Progenitor cell of endocrine pancreas (in vitro differentiated cells): ENCODE data around the gene EPHB4. TPM values are rescaled to one million over a fixed set of nuclear protein-coding genes. Genes with fewer than 3 reads are reported as not detected.

Experiments used
- DNase-seq: peaks from one replicate; pipeline ENCODE4 v3.0.0; 2021; ENCODE audit warnings: low spot score; ENCODE audit not compliant: unreplicated experiment
- H3K27ac Mint-ChIP-seq: 2 replicates; pipeline ENCODE4 v1.8.0; 2021; ENCODE audit warnings: mild to moderate bottlenecking, moderate library complexity, mixed read lengths
- H3K27me3 Mint-ChIP-seq: 2 replicates; pipeline ENCODE4 v1.8.0; 2021; ENCODE audit warnings: mixed read lengths
- H3K36me3 Mint-ChIP-seq: 2 replicates; pipeline ENCODE4 v1.8.0; 2022; ENCODE audit warnings: mixed read lengths; ENCODE audit not compliant: insufficient read depth
- H3K4me1 Mint-ChIP-seq: 2 replicates; pipeline ENCODE4 v1.8.0; 2021; ENCODE audit warnings: low read depth, mixed read lengths
- H3K4me3 Mint-ChIP-seq: 2 replicates; pipeline ENCODE4 v1.8.0; 2021; ENCODE audit warnings: low read depth, mild to moderate bottlenecking, moderate library complexity, mixed read lengths
- H3K9me3 Mint-ChIP-seq: 2 replicates; pipeline ENCODE4 v1.8.0; 2021; ENCODE audit warnings: low read depth, mixed read lengths
- total RNA-seq: library from RNA; stranded (reverse); gene quantifications from 2 replicates; pipeline ENCODE4 v1.2.1, GENCODE V29; 2021
- TF ChIP-seq, protein P1 (sequence below): fragments of 200-600 bp; sonication (generic); IDR thresholded peaks from one replicate; pipeline ENCODE4 v1.5.0; 2021; ENCODE audit warnings: antibody characterized with exemption, mild to moderate bottlenecking; ENCODE audit not compliant: unreplicated experiment

Gene EPHB4
- total RNA-seq, 1 donor from 2014 or later: 164 TPM

DNA sequence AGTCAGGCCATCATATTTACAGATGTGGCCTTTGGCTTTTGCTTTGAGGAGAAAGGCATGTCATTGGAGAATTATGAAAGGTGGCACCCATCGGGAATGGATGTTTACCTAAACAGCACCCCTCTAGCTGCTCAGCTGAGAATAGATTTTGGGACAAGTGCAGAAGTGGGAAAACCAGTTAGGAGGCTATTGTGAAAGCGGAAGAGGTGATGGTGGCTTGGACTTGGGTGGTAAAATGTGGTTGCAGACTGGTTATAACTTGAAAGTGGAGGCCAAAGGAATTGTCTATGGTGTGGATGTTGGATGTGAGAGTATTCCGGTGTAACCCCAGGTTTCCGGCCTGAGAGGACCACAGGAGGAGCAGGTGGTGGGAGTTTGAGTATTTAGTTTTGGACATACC lies 20.0 kb upstream of the EPHB4 start:
- H3K9me3 Mint-ChIP-seq: no peaks in the 10 kb centered on the region
- peaks cover 3% of the 10 kb centered on the region for H3K4me1 Mint-ChIP-seq
- TF ChIP-seq, protein P1, sequence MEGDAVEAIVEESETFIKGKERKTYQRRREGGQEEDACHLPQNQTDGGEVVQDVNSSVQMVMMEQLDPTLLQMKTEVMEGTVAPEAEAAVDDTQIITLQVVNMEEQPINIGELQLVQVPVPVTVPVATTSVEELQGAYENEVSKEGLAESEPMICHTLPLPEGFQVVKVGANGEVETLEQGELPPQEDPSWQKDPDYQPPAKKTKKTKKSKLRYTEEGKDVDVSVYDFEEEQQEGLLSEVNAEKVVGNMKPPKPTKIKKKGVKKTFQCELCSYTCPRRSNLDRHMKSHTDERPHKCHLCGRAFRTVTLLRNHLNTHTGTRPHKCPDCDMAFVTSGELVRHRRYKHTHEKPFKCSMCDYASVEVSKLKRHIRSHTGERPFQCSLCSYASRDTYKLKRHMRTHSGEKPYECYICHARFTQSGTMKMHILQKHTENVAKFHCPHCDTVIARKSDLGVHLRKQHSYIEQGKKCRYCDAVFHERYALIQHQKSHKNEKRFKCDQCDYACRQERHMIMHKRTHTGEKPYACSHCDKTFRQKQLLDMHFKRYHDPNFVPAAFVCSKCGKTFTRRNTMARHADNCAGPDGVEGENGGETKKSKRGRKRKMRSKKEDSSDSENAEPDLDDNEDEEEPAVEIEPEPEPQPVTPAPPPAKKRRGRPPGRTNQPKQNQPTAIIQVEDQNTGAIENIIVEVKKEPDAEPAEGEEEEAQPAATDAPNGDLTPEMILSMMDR: no peak
- H3K36me3 Mint-ChIP-seq: no peaks in the 10 kb centered on the region
- H3K4me3 Mint-ChIP-seq: no peak overlapping the region
- no peak for DNase-seq
- H3K27ac Mint-ChIP-seq: no peak overlapping the region
- H3K27me3 Mint-ChIP-seq: no peaks in the 10 kb centered on the region

DNA sequence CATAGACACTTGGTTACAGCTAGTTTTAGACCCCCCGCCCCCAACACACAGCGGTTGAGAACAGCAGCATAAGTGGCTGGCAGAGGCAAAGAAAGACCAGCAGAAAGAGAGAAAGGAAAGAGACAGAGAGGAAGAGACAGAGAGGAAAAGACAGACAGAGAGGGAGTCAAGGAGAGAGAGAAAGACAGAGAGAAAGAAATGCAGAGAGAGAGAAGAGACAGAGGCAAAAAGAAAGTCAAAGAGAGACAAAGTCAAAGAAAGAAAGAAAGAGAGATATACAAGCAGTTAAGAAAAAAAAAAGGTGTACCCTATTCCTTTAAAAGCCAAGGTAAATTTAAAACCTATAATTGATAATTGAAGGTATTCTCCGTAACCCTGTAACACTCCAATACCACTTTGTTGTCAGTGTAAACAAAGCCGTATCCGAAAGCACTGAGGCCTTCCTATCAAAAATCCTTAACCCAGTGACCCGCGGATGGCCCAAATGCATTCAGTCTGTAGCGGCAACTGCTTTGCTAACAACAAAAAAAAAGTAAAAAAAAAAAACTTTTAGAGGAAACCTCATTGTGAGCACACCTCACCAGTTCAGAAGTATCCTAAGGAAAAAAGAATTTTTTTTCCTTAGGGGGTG lies 13.3 kb upstream of the EPHB4 start:
- Mint-ChIP-seq H3K4me1 (peaks cover 30% of the 10 kb centered on the region), H3K9me3 (no peaks in the 10 kb centered on the region), H3K36me3 (no peaks in the 10 kb centered on the region), H3K27ac (peak overlapping the region; percentile 73), H3K4me3 (peak overlapping the region; percentile 14), H3K27me3 (no peaks in the 10 kb centered on the region)
- DNase-seq: no peak
- TF ChIP-seq, protein P1: no peak

DNA sequence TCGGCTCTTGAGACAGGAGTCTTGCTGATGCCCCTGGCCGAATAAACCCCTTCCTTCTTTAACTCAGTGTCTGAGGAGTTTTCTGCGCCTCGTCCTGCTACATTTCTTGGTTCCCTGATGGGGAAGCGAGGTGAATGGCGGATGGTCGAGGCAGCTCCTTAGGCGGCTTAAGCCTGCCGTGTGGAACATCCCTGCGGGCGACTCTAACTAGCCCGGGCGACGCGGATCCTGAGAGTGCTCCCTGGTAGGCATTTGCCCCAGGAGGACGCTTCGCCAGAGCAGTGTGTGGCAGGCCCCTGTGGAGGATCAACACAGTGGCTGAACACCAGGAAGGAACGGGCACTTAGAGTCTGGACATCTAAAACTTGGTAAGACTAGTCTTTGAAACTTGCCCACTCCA lies 12.0 kb upstream of the EPHB4 start:
- TF ChIP-seq, protein P1: no peak
- H3K27me3 Mint-ChIP-seq: no peaks in the 10 kb centered on the region
- H3K27ac Mint-ChIP-seq: no peak overlapping the region
- H3K4me1 Mint-ChIP-seq: peaks cover 31% of the 10 kb centered on the region
- H3K36me3 Mint-ChIP-seq: no peaks in the 10 kb centered on the region
- no peak for DNase-seq
- no peaks in the 10 kb centered on the region for H3K9me3 Mint-ChIP-seq
- no peak overlapping the region for H3K4me3 Mint-ChIP-seq

DNA sequence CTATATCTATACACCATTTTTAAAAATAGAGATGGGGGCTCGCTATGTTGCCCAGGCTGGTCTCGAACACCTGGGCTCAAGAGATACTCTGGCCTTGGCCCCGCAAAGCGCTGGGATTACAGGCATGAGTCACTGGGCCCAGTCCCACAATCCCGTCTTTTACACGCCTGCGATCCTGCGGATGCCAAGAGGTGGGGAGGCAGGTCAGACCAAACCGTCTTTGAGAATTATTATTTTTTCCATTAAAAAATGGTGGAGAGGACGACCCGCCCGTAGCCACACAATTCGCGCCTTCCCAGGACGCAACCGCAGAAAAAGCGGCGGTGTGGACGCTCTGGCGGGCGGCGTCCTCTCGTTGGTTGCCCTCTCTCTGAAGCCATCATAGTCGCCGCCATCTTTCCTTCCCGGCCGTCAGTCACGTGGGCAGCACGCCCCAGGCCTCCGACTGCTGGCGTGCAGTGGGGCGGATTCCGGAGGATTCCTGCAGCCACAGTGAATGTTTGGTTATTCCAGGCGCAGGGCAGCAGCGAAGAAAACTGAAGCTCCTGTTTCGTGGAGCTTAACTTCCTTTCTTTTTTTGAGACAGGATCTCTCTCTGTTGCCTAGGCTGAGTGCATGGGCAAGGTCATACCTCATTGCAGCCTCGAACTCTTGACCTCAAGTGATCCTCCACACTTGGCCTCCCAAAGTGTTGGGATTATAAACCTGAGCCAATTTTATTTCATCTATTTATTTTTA lies 9.9 kb upstream of the EPHB4 start:
- TF ChIP-seq, protein P1: no peak
- peak overlapping the region; percentile 68 for H3K4me3 Mint-ChIP-seq
- no peaks in the 10 kb centered on the region for H3K36me3 Mint-ChIP-seq
- peak overlapping the region; percentile 92 for H3K27ac Mint-ChIP-seq
- peaks cover 35% of the 10 kb centered on the region for H3K4me1 Mint-ChIP-seq
- no peaks in the 10 kb centered on the region for H3K9me3 Mint-ChIP-seq
- no peaks in the 10 kb centered on the region for H3K27me3 Mint-ChIP-seq
- DNase-seq: peak; percentile 64

DNA sequence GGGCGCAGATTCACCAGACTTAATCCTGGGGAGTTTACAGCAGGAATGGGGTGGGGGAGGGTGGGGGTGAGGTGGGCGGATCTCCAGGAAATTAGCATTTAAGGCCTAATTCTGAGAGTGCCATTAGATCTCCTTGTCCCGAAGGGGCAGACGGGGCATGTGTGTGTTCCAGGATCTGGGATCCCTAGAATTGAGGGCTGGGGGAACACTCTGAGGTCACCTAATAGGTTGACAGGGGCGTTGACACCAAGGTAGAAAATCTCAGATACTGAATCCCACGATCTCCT lies 9.4 kb upstream of the EPHB4 start:
- Mint-ChIP-seq H3K4me1 (peaks cover 36% of the 10 kb centered on the region), H3K36me3 (no peaks in the 10 kb centered on the region), H3K27ac (peak overlapping the region; percentile 95), H3K9me3 (no peaks in the 10 kb centered on the region), H3K4me3 (peak overlapping the region; percentile 68), H3K27me3 (no peaks in the 10 kb centered on the region)
- TF ChIP-seq, protein P1: no peak
- DNase-seq: no peak
